Panc1 (cell line): ENCODE results near the gene AGER. TPM values are rescaled to one million over a fixed set of nuclear protein-coding genes. Genes with fewer than 3 reads are reported as not detected.

ENCODE experiments used
- ATAC-seq: fragments of 200-7000 bp; cut with Tn5 transposase; 2 replicates; pipeline ENCODE4 v1.9.1; 2020; ENCODE audit warnings: mild to moderate bottlenecking, moderate library complexity
- BruUV-seq: library from RNA; stranded (reverse); fragments of 400-500 nt; replicated peaks from 2 replicates; lab custom pipeline; 2021; lab: Mats Ljungman, UMichigan
- CTCF ChIA-PET: fragments of 300-600 bp; sonication (Branson Sonifier 250); formaldehyde crosslinking; loops from one replicate; lab custom pipeline; 2022; ENCODE audit warnings: antibody characterized with exemption; lab: Charles Lee
- POLR2A ChIA-PET: fragments of 300-600 bp; sonication (Branson Sonifier 250); formaldehyde crosslinking; loops from one replicate; lab custom pipeline; 2022; ENCODE audit warnings: antibody characterized with exemption; lab: Charles Lee
- DNase-seq: peaks from one replicate; pipeline ENCODE4 v3.0.0-alpha.2; 2010; ENCODE audit warnings: low read depth, low spot score
- H3K27ac ChIP-seq: 2 replicates; pipeline ENCODE4 v1.5.1; 2011; ENCODE audit warnings: mild to moderate bottlenecking, low read length, inconsistent platforms
- H3K27me3 ChIP-seq: fragments of 200-500 bp; sonication (Bioruptor generic); 2 replicates; pipeline ENCODE4 v1.6.0; 2014; ENCODE audit warnings: low read length, inconsistent platforms; ENCODE audit not compliant: control insufficient read depth, insufficient read depth
- H3K36me3 ChIP-seq: fragments of 200-500 bp; sonication (Bioruptor generic); 2 replicates; pipeline ENCODE4 v1.5.1; 2014; ENCODE audit warnings: inconsistent platforms, mild to moderate bottlenecking, low read length, moderate library complexity; ENCODE audit not compliant: control insufficient read depth, insufficient read depth
- H3K4me1 ChIP-seq: 2 replicates; pipeline ENCODE4 v1.5.1; 2011; ENCODE audit warnings: inconsistent platforms, mild to moderate bottlenecking, low read length, moderate library complexity; ENCODE audit not compliant: control insufficient read depth, insufficient read depth
- H3K4me3 ChIP-seq, 2 experiments: 2 replicates each; pipeline ENCODE4 v1.5.1; 2011 to 2012; ENCODE audit warnings: low read depth in 2 of 2, low read length in 2 of 2, mild to moderate bottlenecking in 2 of 2, inconsistent platforms in 1 of 2, moderate library complexity in 1 of 2
- H3K9me3 ChIP-seq: fragments of 200-500 bp; sonication (Bioruptor generic); 2 replicates; pipeline ENCODE4 v1.5.1; 2014; ENCODE audit warnings: low read depth, mild to moderate bottlenecking, inconsistent platforms, low read length, moderate library complexity; ENCODE audit not compliant: control insufficient read depth, insufficient read depth
- POLR2AphosphoS5 ChIP-seq: IDR thresholded peaks from 2 replicates; pipeline ENCODE4 v1.6.1; 2012; ENCODE audit warnings: mild to moderate bottlenecking, low read depth, low read length, moderate library complexity
- SIN3A ChIP-seq: IDR thresholded peaks from 2 replicates; pipeline ENCODE4 v1.6.1; 2012; ENCODE audit warnings: low read depth, mild to moderate bottlenecking, low read length, moderate library complexity, borderline replicate concordance; ENCODE audit not compliant: insufficient read depth
- TCF7L2 ChIP-seq: IDR thresholded peaks from 2 replicates; pipeline ENCODE4 v1.6.1; 2011; ENCODE audit warnings: mild to moderate bottlenecking, low read depth, low read length, inconsistent platforms
- in situ Hi-C: cut with HindIII; loops from 2 replicates; pipeline ENCODE4 v1.10.0; 2016; ENCODE audit warnings: low sequenced_read_pairs, low pct_unique_long_range_greater_than_20kb
- intact Hi-C: fragments of 100-400 bp; cut with micrococcal nuclease; formaldehyde crosslinking; loops from one replicate; pipeline ENCODE4 v1.10.0; 2022; ENCODE audit not compliant: unreplicated experiment
- total RNA-seq: library from RNA; stranded (reverse); gene quantifications from one replicate; pipeline ENCODE4 v1.2.1, GENCODE V29; 2021; ENCODE audit not compliant: unreplicated experiment
- TF ChIP-seq, protein P1 (sequence below): fragments of 450-650 bp; IDR thresholded peaks from 2 replicates; pipeline ENCODE4 v1.5.1; 2017; ENCODE audit warnings: mild to moderate bottlenecking
- TF ChIP-seq, protein P2 (sequence below), 2 experiments: IDR thresholded peaks; 2 replicates each; pipeline ENCODE4 v1.6.1; 2011 to 2012; ENCODE audit warnings: low read depth in 2 of 2, control low read depth in 1 of 2, low read length in 1 of 2, mild to moderate bottlenecking in 1 of 2, moderate library complexity in 1 of 2; ENCODE audit not compliant: insufficient read depth in 1 of 2

Gene AGER
- total RNA-seq, 1 experiment from 2014 or later, result 3.7 TPM

DNA sequence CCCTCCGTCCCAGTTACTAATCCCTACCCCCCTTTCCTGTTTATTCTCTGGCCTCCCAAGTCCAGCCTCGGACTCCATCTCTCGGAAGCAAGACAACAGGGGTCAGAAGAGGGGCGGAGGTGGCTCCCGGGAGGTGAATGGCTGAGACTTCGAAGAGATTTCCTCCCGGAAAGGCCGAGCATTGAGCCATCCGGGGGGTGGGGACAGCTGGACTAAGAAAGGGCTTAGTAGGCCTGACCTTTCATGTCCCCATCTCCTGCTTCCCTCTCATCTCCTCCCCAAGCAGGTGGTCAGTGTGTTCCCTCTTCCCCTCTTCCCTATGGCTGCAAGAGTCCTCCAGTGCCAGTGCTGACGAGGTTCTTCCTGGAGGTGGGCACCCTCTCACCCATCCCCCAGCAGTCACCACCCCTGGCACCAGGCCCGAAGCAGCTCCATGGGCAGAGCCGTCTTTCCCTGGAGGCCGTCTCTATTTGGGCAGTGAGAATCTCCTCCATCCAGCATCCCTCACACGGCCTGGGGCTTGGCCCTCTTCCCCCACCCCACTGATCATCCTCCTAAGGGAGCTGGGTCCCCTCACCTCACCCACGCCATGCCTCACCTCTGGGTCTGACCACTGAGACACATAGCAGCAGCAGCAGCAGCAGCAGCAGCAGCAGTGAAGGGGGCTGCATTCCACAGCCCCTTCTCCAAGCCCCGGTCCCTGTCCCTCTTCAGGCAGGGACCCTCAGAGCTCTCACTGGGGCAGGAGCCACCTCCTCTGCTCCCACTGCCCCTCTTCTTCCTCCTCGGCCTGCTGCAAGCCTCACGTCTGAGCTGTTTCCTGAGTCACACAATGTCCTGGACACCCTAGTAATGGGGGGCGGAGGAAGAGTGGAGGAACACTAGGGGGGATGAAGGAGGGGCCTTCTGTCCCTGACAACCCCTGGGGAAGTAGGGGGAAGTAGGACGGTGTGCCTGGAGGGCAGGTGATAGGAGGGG lies 39.5 kb upstream of the AGER start, which contains the start of gene NOTCH4:
NOTCH4 (minus strand) TSS at position 810 of the 978 bp plus-strand sequence; CDS start at position 671, 139 bp downstream.
- ATAC-seq (no peak), DNase-seq (no peak)
- POLR2A ChIA-PET, result no interaction called here
- in situ Hi-C loops (no loop called here), intact Hi-C loops (no loop called here)
- CTCF ChIA-PET, result no interaction called here
- Histone ChIP-seq H3K27ac (no peak within 1 kb of the TSS), H3K27me3 (no peaks in the 10 kb centered on the region), H3K36me3 (no peaks in the 10 kb centered on the region), H3K4me1 (no peaks in the 10 kb centered on the region), H3K9me3 (no peaks in the 10 kb centered on the region), H3K4me3 (no peak within 1 kb of the TSS)
- no peak for TF ChIP-seq POLR2AphosphoS5
- no peak for TF ChIP-seq TCF7L2
- TF ChIP-seq, protein P1, sequence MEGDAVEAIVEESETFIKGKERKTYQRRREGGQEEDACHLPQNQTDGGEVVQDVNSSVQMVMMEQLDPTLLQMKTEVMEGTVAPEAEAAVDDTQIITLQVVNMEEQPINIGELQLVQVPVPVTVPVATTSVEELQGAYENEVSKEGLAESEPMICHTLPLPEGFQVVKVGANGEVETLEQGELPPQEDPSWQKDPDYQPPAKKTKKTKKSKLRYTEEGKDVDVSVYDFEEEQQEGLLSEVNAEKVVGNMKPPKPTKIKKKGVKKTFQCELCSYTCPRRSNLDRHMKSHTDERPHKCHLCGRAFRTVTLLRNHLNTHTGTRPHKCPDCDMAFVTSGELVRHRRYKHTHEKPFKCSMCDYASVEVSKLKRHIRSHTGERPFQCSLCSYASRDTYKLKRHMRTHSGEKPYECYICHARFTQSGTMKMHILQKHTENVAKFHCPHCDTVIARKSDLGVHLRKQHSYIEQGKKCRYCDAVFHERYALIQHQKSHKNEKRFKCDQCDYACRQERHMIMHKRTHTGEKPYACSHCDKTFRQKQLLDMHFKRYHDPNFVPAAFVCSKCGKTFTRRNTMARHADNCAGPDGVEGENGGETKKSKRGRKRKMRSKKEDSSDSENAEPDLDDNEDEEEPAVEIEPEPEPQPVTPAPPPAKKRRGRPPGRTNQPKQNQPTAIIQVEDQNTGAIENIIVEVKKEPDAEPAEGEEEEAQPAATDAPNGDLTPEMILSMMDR, result no peak
- no peak for TF ChIP-seq SIN3A
- TF ChIP-seq, protein P2, sequence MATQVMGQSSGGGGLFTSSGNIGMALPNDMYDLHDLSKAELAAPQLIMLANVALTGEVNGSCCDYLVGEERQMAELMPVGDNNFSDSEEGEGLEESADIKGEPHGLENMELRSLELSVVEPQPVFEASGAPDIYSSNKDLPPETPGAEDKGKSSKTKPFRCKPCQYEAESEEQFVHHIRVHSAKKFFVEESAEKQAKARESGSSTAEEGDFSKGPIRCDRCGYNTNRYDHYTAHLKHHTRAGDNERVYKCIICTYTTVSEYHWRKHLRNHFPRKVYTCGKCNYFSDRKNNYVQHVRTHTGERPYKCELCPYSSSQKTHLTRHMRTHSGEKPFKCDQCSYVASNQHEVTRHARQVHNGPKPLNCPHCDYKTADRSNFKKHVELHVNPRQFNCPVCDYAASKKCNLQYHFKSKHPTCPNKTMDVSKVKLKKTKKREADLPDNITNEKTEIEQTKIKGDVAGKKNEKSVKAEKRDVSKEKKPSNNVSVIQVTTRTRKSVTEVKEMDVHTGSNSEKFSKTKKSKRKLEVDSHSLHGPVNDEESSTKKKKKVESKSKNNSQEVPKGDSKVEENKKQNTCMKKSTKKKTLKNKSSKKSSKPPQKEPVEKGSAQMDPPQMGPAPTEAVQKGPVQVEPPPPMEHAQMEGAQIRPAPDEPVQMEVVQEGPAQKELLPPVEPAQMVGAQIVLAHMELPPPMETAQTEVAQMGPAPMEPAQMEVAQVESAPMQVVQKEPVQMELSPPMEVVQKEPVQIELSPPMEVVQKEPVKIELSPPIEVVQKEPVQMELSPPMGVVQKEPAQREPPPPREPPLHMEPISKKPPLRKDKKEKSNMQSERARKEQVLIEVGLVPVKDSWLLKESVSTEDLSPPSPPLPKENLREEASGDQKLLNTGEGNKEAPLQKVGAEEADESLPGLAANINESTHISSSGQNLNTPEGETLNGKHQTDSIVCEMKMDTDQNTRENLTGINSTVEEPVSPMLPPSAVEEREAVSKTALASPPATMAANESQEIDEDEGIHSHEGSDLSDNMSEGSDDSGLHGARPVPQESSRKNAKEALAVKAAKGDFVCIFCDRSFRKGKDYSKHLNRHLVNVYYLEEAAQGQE (IDR thresholded peaks at IDR 0.05; ENCODE audit: insufficient read depth in 1 of 2, low read depth in 2 of 2, low read length in 1 of 2), result no peak
- BruUV-seq, result no TSS peak

DNA sequence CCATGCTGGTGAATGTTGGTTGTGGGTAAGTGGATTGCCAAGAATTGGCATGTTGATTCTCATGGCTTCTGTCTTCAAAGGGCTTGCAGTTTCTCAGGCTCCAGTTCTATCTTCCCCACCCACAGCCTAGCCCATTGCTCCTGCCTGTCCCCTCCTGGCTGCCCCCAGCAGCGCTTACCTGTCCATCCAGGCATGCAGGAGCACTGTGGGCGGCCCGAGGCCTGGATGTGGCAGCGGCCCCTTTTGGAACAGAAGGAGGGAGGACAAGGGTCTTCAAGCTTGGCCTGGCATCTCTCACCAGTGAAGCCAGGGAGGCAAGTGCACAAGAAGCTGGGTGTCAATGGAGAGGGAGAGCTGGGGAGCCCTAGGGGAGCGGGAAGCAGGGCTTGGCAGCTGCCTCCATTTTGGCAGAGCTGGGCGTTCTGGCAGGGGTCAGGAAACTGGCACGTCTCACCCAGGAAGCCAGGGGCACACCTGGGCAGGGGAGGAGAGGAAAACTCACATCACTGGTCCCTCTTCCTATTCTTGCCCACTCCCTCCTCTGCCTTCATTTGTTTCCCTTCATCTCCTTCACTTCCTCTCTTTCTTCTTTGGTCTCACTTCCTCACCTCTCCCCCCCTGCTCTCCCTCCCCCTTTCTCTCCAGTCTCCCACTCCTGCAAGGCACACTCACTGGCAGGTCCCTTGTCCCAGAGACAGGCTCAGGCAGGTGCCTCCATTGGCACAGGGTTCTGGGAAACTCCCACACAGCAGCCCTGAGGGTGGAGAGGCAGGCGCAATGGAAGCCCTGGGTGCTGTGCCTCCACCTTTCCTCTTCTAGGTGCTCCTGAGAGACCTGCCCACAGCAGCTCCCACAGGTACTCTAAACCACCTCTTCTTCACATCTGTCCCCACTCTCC lies 38.5 kb upstream of the AGER start:
- POLR2A ChIA-PET, result no interaction called here
- no peak for ATAC-seq
- CTCF ChIA-PET, result no interaction called here

More for the DNA sequence above, 38.5 kb upstream of the AGER start:
- no TSS peak for BruUV-seq
- TF ChIP-seq SIN3A, result no peak
- no peak for TF ChIP-seq TCF7L2
- no peak for TF ChIP-seq POLR2AphosphoS5
- TF ChIP-seq, protein P1, result no peak
- TF ChIP-seq, protein P2 (IDR thresholded peaks at IDR 0.05; ENCODE audit: insufficient read depth in 1 of 2, low read depth in 2 of 2, low read length in 1 of 2), result no peak
- Histone ChIP-seq H3K27ac (no peak overlapping the region), H3K36me3 (no peaks in the 10 kb centered on the region), H3K4me1 (no peaks in the 10 kb centered on the region), H3K27me3 (no peaks in the 10 kb centered on the region), H3K4me3 (no peak overlapping the region), H3K9me3 (no peaks in the 10 kb centered on the region)
- intact Hi-C loops, result no loop called here
- in situ Hi-C loops, result no loop called here
- no peak for DNase-seq
